Activated effector memory CD4-positive, alpha-beta T cell treated with anti-CD3 and anti-CD28 coated beads, Interleukin-2, amount 50 U/mL, for 16 hours (primary cell): ENCODE results near the gene PPP1R15A.
A peak's percentile ranks its signal among the peaks of the same experiment; 100 is the strongest.
"Not testable (repeated sequence)": the region's sequence is repeated elsewhere in the genome, so short reads cannot be mapped to it uniquely, and the experiment has no call there.

Experiments
- DNase-seq: peaks from one replicate; pipeline ENCODE4 v3.0.0-alpha.2; 2020

Gene PPP1R15A

GRCh38 chr19:48881741-48882657 lies 9.8 kb downstream of the PPP1R15A start:
- DNase-seq: no peak

DNA sequence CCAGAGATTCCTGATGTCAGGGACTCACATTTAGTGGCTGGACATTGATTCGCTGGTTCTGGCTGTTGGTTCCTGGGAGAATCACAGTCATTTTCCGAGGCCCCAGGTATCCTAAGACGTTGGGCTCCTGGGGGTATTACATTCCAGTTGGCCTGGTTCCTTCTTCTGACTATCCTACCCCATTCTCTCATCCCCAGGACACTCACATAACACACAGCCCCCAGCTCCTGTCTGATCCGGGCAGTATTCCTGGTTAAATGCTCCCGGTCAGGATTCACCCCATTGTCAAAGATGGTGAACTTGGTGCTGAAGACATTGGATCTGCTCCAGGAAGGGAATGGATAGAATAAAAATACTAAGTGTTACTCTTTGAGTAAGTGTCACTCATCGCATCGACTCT lies 11.5 kb downstream of the PPP1R15A start:
- DNase-seq: no peak

DNA sequence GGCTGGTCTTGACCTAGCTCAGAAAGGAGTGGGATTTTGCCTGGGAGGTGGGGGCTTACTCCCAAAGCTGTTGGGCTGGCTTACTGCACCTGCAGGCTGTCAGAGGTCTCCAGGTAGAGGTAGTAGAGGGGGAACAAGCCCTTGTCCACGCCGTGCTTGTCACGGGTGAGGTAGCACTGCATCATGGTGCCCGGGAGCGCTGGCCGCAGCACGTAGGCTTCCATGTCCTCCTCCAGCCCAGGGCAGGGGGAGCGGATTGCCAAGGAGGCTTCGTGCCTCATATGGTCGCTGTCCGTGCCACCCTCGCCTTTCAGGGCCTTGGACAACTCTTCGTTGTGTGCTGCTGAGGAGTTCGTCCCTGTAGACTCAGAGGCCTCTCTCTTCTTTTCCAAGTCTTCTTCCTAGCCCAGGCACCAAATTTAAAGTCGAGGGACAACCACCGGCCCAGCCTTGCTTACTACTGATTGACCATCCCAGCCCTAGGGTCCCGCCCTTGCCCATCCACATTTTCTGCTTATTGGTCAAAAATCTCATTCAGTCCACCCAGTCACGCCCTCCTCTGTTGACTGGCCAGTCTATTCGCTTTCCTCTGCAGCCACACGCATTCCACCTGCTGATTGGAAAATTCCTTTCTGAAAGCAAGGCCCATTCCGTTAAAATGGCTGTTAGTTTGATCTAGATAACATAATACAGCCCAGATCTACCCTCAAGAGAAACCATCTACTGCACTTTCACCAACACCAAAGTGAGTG lies 15.8 kb downstream of the PPP1R15A start:
- no peak for DNase-seq

GRCh38 chr19:48889496-48889895 lies 17.3 kb downstream of the PPP1R15A start:
- not testable (repeated sequence) for DNase-seq

DNA sequence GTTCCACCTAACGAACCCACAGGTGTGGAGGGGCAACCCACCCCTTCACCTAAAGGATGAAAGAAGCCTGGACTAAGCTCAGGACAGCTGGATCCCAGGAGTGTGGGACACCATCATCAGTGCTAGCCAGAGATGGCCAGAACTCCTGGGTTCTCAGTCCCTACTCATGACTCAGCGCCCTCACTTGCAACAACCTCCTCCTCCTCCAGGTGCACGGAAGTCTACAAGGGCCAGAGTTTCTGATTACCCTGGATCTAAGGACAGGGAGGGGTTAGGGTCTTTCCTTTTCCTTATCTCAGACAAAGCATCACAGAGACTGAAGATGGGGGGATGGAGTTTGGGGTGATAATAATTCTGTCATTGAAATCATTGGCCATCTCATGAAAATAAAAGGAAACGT lies 18.3 kb downstream of the PPP1R15A start:
- DNase-seq: no peak

DNA sequence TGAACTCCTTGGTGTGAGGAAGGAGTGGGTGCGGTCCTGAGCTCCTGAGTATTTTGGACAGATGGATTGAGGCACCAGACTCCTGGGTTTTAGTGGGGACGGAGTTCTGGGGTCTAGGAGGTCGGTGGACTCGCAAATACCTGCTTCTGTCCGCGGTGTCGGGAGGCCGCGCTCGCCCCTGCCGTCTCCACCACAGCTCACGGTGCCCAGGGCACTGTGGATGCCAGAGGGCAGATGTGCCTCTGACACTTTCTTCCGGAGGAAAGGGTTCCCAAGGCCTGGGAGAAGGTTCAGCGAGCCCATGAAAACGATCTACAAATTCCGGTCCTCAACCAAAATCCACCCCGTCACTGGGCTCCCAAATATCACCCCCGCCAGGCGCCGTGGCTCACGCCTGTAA lies 23.0 kb downstream of the PPP1R15A start:
- no peak for DNase-seq

DNA sequence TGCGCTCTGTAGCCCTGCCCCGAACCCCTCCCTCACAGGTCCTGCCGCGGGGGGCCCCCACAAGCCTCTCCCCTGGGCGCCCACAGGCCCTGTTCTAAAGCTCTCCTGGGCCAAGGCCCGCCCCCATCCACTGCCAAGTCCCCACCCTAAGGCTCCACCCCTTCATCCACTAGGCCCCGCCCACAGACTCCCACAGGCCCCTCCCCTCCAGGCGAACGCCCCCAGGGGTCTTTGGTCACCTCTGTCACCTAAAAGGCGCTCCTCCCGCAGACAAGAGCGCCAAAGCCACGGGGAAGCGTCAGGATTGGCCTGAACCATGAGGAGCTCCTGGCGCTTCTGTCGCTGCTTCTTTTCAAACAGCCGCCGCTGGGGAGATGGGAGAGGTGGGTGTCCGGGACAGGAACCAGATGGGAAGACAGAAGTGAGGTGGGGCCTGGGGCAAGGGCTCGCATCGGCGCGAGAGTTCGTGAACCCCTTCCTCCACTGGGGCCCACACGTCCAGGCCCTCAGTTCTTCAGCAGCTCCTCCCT lies 24.0 kb downstream of the PPP1R15A start:
- peak; percentile 75 for DNase-seq

- no peak for DNase-seq
These were observed 25.0 kb downstream of the PPP1R15A start for GRCh38 chr19:48897181-48897580.

GRCh38 chr19:48899386-48899749 lies 27.1 kb downstream of the PPP1R15A start:
- not testable (repeated sequence) for DNase-seq

DNA sequence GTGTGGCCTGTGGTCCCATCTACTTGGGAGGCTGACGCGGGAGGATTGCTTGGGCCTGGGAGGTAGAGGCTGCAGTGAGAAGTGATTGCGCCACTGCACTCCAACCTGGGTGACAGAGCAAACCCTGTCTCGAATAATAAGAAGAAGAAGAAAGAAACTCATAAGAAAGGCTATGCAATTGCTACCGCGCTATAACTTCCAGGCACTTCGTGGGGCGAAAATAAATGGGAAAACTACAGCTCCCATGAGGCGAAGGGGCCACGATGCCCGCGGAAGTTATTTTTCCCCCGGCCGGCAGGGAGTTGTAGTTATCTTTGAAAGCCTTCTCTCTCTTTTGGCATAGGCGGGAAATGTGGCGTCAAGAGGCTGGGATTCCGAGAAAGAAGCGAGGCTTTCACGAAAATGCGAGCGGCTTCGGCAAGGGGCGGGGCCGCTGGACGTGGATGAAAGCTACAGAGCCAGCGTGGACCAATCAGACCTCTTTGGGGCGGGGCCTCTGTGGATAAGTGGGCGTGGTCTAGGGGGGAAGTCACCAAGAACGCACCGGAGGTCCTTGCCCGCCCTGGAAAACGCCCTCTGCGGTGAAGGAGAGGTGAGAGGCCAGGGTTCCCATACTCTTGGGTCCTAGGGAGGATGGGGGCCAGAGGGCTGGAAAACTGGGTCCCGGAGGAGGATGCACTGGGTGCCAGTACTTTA lies 27.7 kb downstream of the PPP1R15A start, which contains the start of gene NUCB1:
Gene NUCB1, plus strand, starts transcription at position 532 of the 696 bp plus-strand sequence. CDS start 485 bp downstream, outside the sequence.
- DNase-seq: peak; percentile 100

DNA sequence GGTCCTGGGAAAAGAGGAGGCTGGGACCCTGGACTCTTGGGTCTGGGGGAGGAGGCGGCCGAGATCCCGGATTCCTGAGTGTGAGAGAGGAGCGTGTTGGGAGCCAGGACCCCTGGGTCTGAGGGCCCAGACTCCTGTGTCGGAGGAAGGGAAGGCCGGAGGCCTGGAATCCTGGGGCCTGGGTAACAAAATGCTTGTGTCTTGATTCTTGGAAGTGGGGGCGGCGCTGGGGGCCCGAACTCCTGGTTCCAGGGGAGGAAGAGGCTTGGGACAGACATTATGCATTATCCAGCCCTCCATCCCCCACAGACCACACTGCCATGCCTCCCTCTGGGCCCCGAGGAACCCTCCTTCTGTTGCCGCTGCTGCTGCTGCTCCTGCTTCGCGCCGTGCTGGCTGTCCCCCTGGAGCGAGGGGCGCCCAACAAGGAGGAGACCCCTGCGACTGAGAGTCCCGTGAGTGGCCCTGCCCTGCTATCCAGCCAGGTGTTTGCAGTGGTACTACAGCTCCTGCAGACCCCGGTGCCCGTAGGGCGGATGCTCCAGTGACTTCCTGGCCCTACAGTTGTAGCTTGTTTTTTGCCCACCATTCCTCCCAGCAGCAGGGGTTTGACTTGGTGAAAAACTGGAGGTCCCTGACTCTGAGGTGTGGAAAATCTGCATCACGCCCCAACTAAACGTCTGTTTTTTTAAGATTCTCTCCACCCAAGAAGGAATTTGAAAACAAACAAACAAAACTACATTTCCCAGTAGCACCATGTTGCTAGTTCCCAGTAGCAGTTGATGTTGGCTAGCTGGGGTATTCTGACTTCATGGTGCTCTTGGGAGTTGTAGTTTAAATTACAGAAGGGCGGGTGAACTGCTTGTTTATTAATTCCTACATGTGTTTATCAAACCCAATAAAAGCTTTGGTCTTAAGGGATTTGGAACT lies 28.5 kb downstream of the PPP1R15A start:
- DNase-seq: no peak

DNA sequence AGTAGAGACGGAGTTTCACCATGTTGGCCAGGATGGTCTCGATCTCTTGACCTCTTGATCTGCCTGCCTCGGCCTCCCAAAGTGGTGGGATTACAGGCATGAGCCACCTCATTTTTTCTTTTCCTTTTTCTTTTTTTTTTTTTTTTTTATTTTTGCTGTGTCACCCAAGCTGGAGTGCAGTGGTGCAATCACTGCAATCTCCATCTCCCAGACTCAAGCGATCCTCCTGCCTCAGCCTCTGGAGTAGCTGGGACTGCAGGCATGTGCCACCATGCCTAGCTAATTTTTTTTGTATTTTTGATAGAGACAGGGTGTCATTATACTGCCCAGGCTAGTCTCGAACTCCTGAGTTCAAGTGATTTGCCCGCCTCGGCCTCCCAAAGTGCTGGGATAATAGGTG lies 30.1 kb downstream of the PPP1R15A start:
- DNase-seq: not testable (repeated sequence)

- DNase-seq: not testable (repeated sequence)
These were observed 31.6 kb downstream of the PPP1R15A start for GRCh38 chr19:48903788-48904187.

DNA sequence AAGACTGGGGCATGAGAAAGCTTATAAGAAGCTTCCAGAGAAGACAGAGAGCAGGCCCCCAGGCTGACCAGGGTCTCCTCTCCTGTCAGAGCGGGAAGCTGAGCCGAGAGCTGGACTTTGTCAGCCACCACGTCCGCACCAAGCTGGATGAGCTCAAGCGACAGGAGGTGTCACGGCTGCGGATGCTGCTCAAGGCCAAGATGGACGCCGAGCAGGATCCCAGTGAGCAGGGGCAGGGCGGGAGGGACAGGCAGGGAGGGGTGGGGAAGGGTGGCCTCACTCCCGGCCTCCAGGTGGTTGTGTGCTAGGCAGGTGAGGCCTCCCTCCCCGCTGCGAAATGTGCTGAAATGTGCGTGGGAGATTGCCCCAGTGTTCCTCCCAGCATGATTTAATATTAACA lies 33.4 kb downstream of the PPP1R15A start:
- DNase-seq: no peak

- no peak for DNase-seq
These were observed 34.1 kb downstream of the PPP1R15A start for GRCh38 chr19:48906324-48906723.

- DNase-seq: no peak
These were observed 35.5 kb downstream of the PPP1R15A start for GRCh38 chr19:48907671-48908070.

- not testable (repeated sequence) for DNase-seq
These were observed 37.3 kb downstream of the PPP1R15A start for GRCh38 chr19:48909424-48910077.

DNA sequence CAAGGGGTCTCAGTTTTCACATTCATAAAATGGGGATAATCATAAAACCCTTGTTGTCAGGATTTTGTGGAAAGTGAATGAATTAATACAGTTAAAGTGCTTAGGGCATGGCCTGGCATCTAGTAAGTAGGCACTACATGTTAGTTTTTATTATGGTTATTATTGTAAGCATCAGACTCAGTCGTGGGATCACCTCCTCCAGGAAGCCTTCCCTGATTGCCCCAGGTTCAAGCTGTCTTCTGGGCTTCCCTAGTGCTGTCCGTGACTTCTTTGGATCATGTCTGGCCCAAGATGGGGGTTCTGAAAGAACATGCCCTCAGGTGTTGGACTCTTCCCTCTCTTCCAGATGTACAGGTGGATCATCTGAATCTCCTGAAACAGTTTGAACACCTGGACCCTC lies 38.6 kb downstream of the PPP1R15A start:
- no peak for DNase-seq

DNA sequence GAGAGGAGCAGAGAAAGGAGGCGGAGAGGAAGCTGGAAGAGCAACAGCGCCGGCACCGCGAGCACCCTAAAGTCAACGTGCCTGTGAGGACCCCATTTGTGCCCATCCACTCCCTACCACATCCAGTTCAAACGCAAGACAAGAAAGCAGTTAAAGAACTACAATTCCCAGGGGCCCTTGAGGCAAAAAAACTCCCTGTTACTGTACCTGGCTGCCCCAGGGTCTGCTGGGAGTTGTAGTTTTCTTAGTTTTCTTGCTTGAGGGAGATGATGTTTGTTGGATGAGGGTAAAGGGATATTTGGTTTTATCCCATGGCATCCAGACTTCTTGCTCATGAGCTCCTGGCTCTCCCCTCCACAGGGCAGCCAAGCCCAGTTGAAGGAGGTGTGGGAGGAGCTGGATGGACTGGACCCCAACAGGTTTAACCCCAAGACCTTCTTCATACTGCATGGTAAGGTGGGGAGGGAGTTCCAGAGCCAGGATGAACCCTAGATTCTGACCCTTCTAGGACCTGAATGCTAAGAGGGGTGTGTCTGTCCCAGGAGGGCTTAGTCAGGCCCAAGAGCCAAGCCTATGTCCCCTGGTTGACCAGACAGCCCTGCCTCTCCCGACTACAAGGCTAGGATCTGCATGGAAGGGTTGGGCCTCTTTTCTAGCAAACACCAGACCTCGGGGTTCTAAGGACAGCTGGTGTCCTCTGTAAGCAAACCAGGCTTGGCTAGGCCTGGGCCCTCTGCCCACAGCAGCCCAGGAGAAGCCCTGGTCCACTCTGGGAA lies 41.1 kb downstream of the PPP1R15A start:
- DNase-seq: no peak

DNA sequence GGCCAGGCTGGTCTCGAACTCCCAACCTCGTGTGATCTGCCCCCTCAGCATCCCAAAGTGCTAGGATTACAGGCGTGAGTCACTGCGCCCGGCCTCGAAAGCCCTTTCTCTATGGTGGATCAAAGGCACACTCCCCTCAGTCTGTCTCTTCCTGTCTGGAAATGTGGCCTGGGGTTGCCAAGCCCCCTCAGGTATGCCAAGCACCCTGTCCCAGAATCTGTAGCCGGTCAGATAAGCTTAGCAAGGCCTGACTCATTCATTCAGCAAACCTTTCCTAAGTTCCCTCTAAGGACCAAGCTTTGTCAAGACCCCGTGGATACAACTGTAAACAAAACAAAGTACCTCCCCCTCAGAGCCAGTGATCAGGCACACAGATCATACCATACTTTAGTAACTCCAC lies 42.0 kb downstream of the PPP1R15A start:
- DNase-seq: no peak

DNA sequence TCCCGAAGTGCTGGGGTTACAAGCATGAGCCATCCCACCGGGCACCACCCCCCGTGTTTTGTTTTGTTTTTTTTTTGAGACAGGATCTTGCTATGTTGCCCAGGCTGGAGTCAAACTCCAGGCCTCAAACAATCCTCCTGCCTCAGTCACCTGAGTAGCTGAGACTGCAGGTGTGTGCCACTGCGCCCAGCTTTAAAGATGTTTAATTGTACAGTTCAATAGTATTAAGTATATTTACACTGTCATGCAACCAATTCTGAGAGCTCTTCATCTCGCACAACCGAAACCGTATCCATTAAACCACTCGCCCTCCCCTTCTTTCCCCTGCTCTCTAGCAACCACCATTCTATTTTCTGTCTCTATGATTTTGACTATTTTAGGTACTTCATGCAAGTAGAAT lies 43.5 kb downstream of the PPP1R15A start:
- no peak for DNase-seq
